Measurements from ENCODE around the gene THPO. TPM values are rescaled to one million over a fixed set of nuclear protein-coding genes. Genes with fewer than 3 reads are reported as not detected.

Gene THPO
- total and polyA plus RNA-seq, 10 of the 15 experiments (the other 5 are each of a cell fraction or from before 2014, with no cell fraction given): not detected

GRCh38 chr3:184388936-184389230 is 10.9 kb upstream of the THPO start:
- 48% methylated on average over 8 of the region's 8 CpGs for WGBS (ENCODE audit: insufficient coverage, insufficient replicate concordance, low lambda C conversion rate, missing lambda C conversion rate)
- H3K9me3 ChIP-seq (replicated peaks; ENCODE audit: control insufficient read depth, insufficient read depth, low read length): no peaks in the 10 kb centered on the region
- SMC1A ChIA-PET (ENCODE audit: uncharacterized antibody, unreplicated experiment): interaction anchor here (0.8 kb wide), 1 partner anchor 17 kb away, joined by 3 read pairs; no protein-coding TSS in a partner anchor
- FAIRE-seq (no peak), DNase-seq (ENCODE audit: low read depth, low spot score) (no peak), ATAC-seq (no peak)
- peaks cover 0 to 4% of the 10 kb centered on the region in 2 experiments for H3K27me3 ChIP-seq (replicated peaks in 1 of 2; ENCODE audit: control insufficient read depth in 2 of 2, insufficient read depth in 2 of 2, low read length in 1 of 2)
- in situ Hi-C loops (cut with MboI): no loop called here
- no peak overlapping the region for H3K4me2 ChIP-seq (ENCODE audit: control insufficient read depth, insufficient read depth)
- CTCF ChIA-PET: no interaction called here
- RAD21 ChIA-PET (ENCODE audit: unreplicated experiment): no interaction called here
- no peaks in the 10 kb centered on the region for H3K79me2 ChIP-seq (ENCODE audit: control insufficient read depth, insufficient read depth, low read length)
- intact Hi-C loops (cut with micrococcal nuclease; ENCODE audit: unreplicated experiment): no loop called here
- no peak overlapping the region for H3K27ac ChIP-seq (ENCODE audit: control insufficient read depth, insufficient read depth)
- no peaks in the 10 kb centered on the region for H3K36me3 ChIP-seq (ENCODE audit: control insufficient read depth in 2 of 2, insufficient read depth in 2 of 2, low read length in 1 of 2)
- no peaks in the 10 kb centered on the region for H4K20me1 ChIP-seq (ENCODE audit: control insufficient read depth, insufficient read depth)
- POLR2A ChIA-PET: no interaction called here
- TF ChIP-seq PAX5 (IDR thresholded peaks at IDR 0.05; ENCODE audit: borderline replicate concordance, low read depth, low read length) (no peak), ASH2L (IDR thresholded peaks at IDR 0.05; ENCODE audit: borderline replicate concordance, low read depth) (no peak), SP1 (IDR thresholded peaks at IDR 0.05; ENCODE audit: low read depth, low read length) (no peak), IKZF2 (IDR thresholded peaks at IDR 0.05) (no peak), BCL11A (IDR thresholded peaks at IDR 0.05; ENCODE audit: low read depth, low read length) (no peak), PRDM15 (CRISPR knock-in tag; IDR thresholded peaks at IDR 0.05) (no peak), BRCA1 (IDR thresholded peaks at IDR 0.05; ENCODE audit: low read depth, low read length) (no peak), RAD21 (IDR thresholded peaks at IDR 0.05; ENCODE audit: insufficient read depth, low read depth, low read length) (no peak), NKRF (conservative IDR thresholded peaks at IDR 0.05) (no peak), NFYA (IDR thresholded peaks at IDR 0.05; ENCODE audit: borderline replicate concordance, low read depth, low read length) (no peak), GABPA (IDR thresholded peaks at IDR 0.05; ENCODE audit: low read depth) (no peak), SUPT20H (IDR thresholded peaks at IDR 0.05; ENCODE audit: borderline replicate concordance, control insufficient read depth, low read depth, low read length) (no peak), SREBF2 (IDR thresholded peaks at IDR 0.05; ENCODE audit: low read length) (no peak), MTA3 (IDR thresholded peaks at IDR 0.05; ENCODE audit: borderline replicate concordance, low read length) (no peak), E4F1 (IDR thresholded peaks at IDR 0.05; ENCODE audit: borderline replicate concordance, partially characterized antibody) (no peak), ATF7 (IDR thresholded peaks at IDR 0.05; ENCODE audit: low read depth) (no peak)
- H3K4me1 ChIP-seq (ENCODE audit: control insufficient read depth, insufficient read depth, low read length): no peaks in the 10 kb centered on the region
- H3K9ac ChIP-seq (ENCODE audit: control insufficient read depth, insufficient read depth, low read length): no peak overlapping the region
- BruUV-seq (replicated peaks): no TSS peak
- H2AFZ ChIP-seq (ENCODE audit: control insufficient read depth, low read depth, low read length): no peak overlapping the region
- H3K4me3 ChIP-seq: no peak overlapping the region
